OCI-LY7 (cell line): ENCODE data around the gene CLEC4G.

Experiments used
- CTCF ChIP-seq: fragments of 200-600 bp; sonication (generic); conservative IDR thresholded peaks from 2 replicates; pipeline ENCODE4 v1.5.1; 2014; ENCODE audit warnings: mild to moderate bottlenecking, antibody characterized with exemption, low read length, moderate library complexity, mixed read lengths
- EZH2phosphoT487 ChIP-seq: fragments of 200-600 bp; sonication (generic); IDR thresholded peaks from 2 replicates; pipeline ENCODE4 v1.6.1; 2018; ENCODE audit warnings: low read depth, borderline replicate concordance, mild to moderate bottlenecking, mixed run types, antibody characterized with exemption, low read length, moderate library complexity, mixed read lengths

- TF ChIP-seq CTCF (no peak), EZH2phosphoT487 (no peak)
These were observed 21.3 kb downstream of the CLEC4G start for GRCh38 chr19:7710616-7711015.
